Lower lobe of right lung (tissue), 2 donors: ENCODE results near the gene NDNF. TPM values are rescaled to one million over a fixed set of nuclear protein-coding genes. Genes with fewer than 3 reads are reported as not detected.

Experiments
- ATAC-seq, 2 donors: fragments of 200-7000 bp; cut with Tn5 transposase; one replicate each; pipeline ENCODE4 v1.9.1; 2020 to 2022; ENCODE audit warnings: mild to moderate bottlenecking in 2 of 2, moderate library complexity in 2 of 2
- DNase-seq: peaks from one replicate; pipeline ENCODE4 v3.0.0-alpha.2; 2020
- H3K27ac ChIP-seq: fragments of 200-600 bp; one replicate; pipeline ENCODE4 v1.8.0; 2022
- H3K27me3 ChIP-seq: fragments of 200-600 bp; one replicate; pipeline ENCODE4 v1.8.0; 2022; ENCODE audit warnings: low read depth
- H3K36me3 ChIP-seq: fragments of 200-600 bp; one replicate; pipeline ENCODE4 v1.8.0; 2022; ENCODE audit warnings: mild to moderate bottlenecking
- H3K4me1 ChIP-seq: fragments of 200-600 bp; one replicate; pipeline ENCODE4 v1.8.0; 2022
- H3K4me3 ChIP-seq: fragments of 200-600 bp; one replicate; pipeline ENCODE4 v1.8.0; 2022; ENCODE audit warnings: mild to moderate bottlenecking
- H3K9me3 ChIP-seq: fragments of 200-600 bp; one replicate; pipeline ENCODE4 v1.8.0; 2022
- intact Hi-C: fragments of 100-400 bp; cut with DNase I; formaldehyde crosslinking; loops from one replicate; pipeline ENCODE4 v1.11.0; 2022
- total RNA-seq: library from RNA; stranded (reverse); fragmentation: NEBNext Ultra II Directional; extraction: Animal tissue kit (Norgen Biotek cat#: 25700); gene quantifications from one replicate; pipeline ENCODE4 v1.2.1, GENCODE V29; 2021
- TF ChIP-seq, protein P1 (sequence below): fragments of 200-600 bp; IDR thresholded peaks from one replicate; pipeline ENCODE4 v1.8.0; 2022; ENCODE audit warnings: antibody characterized with exemption, mild to moderate bottlenecking
- donor health status: DM: no; HTN: yes; CAD: no; lungs with severe emphysema.

The NDNF gene
- total RNA-seq, 1 donor from 2014 or later, result 108 TPM

DNA sequence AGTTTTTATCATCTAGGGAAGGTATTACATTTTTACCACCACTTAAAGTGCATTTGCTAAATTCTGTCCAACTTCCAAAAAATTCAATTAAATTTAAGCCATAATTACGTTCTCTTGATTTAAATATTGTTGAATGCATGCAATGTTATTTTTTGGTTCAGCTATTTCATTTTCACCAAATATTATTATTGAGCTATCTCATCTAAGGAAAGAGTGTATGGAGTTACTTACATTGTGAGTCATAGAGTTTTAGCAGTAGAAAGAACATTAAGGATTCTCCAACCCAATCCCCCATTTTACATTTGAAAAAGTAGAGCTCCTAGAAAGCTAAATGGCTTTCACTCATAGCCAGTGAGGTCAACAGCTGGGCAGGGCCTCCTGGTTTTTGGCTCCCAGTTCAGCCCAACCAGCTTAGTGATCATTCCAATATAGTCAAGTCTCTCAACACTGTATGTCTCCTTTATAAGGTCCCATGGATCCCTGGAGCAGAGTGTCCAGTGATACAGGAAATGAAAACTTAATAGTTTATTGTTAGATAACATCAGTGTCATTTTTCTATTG, 60.5 kb downstream of the NDNF start:
- Histone ChIP-seq H3K27ac (no peak overlapping the region), H3K36me3 (no peaks in the 10 kb centered on the region), H3K4me1 (no peaks in the 10 kb centered on the region), H3K27me3 (no peaks in the 10 kb centered on the region), H3K4me3 (no peak overlapping the region), H3K9me3 (no peaks in the 10 kb centered on the region)
- DNase-seq (no peak), ATAC-seq (no peak)
- TF ChIP-seq, protein P1, sequence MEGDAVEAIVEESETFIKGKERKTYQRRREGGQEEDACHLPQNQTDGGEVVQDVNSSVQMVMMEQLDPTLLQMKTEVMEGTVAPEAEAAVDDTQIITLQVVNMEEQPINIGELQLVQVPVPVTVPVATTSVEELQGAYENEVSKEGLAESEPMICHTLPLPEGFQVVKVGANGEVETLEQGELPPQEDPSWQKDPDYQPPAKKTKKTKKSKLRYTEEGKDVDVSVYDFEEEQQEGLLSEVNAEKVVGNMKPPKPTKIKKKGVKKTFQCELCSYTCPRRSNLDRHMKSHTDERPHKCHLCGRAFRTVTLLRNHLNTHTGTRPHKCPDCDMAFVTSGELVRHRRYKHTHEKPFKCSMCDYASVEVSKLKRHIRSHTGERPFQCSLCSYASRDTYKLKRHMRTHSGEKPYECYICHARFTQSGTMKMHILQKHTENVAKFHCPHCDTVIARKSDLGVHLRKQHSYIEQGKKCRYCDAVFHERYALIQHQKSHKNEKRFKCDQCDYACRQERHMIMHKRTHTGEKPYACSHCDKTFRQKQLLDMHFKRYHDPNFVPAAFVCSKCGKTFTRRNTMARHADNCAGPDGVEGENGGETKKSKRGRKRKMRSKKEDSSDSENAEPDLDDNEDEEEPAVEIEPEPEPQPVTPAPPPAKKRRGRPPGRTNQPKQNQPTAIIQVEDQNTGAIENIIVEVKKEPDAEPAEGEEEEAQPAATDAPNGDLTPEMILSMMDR, result no peak
- intact Hi-C loops, result no loop called here

- no peaks in the 10 kb centered on the region for H3K4me1 ChIP-seq
- TF ChIP-seq, protein P1, result no peak
- H3K27me3 ChIP-seq, result no peaks in the 10 kb centered on the region
- no peaks in the 10 kb centered on the region for H3K36me3 ChIP-seq
- H3K27ac ChIP-seq, result no peak overlapping the region
- intact Hi-C loops, result no loop called here
- H3K4me3 ChIP-seq, result no peak overlapping the region
- ATAC-seq (no peak), DNase-seq (no peak)
- no peaks in the 10 kb centered on the region for H3K9me3 ChIP-seq
Observed at GRCh38 chr4:121011138-121011537, 61.2 kb downstream of the NDNF start.

GRCh38 chr4:121009578-121010478, 62.5 kb downstream of the NDNF start:
- Histone ChIP-seq H3K27me3 (no peaks in the 10 kb centered on the region), H3K4me1 (no peaks in the 10 kb centered on the region), H3K4me3 (no peak overlapping the region), H3K36me3 (no peaks in the 10 kb centered on the region), H3K27ac (no peak overlapping the region), H3K9me3 (no peaks in the 10 kb centered on the region)
- no peak for ATAC-seq
- no peak for DNase-seq
- TF ChIP-seq, protein P1, result no peak
- intact Hi-C loops, result no loop called here

DNA sequence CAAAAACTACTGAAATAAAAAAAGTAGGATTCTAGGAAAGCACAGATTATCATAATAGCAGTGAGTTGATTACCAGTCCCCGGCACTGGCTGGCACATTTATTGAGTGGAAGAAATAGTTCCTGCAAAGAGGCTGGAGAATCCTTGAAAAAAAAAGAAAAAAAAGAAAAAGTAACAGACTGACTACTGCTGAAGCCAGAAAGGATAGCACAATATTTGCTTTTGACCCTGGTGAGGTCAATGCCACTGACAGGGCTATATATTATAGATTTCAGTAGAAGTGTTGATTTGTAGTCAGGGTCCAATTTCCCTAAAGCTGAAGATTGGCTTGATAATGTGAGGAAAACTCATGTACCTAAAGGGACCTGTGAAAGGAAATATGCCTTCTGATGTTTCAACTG, 64.7 kb downstream of the NDNF start:
- DNase-seq, result no peak
- H3K27ac ChIP-seq, result no peak overlapping the region
- H3K4me1 ChIP-seq, result no peaks in the 10 kb centered on the region
- ATAC-seq, result no peak
- intact Hi-C loops, result no loop called here
- no peaks in the 10 kb centered on the region for H3K36me3 ChIP-seq
- no peaks in the 10 kb centered on the region for H3K9me3 ChIP-seq
- no peak overlapping the region for H3K4me3 ChIP-seq
- TF ChIP-seq, protein P1, result no peak
- H3K27me3 ChIP-seq, result no peaks in the 10 kb centered on the region

DNA sequence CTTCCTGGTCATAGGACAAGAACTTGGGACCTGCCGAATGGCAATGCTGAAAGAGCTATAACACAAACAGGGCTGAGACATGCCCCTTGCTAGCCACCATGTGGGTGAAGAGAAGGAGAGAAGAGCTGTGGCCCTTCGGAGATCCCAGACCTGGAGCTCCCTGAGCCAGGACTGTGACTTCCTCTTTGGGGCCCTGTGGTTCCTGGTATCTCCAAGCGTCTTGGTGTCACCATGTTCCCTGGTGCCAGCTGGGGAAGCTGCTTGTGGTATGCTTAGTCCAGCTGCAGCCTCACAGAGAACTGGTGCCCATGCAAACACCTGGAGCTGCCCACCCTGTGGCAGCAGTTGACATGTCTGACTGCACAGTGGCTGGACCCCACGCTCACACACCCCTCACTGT, 68.5 kb downstream of the NDNF start:
- no peak for DNase-seq
- no peak overlapping the region for H3K27ac ChIP-seq
- no peaks in the 10 kb centered on the region for H3K9me3 ChIP-seq
- H3K36me3 ChIP-seq, result no peaks in the 10 kb centered on the region
- ATAC-seq, result no peak
- intact Hi-C loops, result no loop called here
- no peaks in the 10 kb centered on the region for H3K27me3 ChIP-seq
- H3K4me3 ChIP-seq, result no peak overlapping the region
- H3K4me1 ChIP-seq, result no peaks in the 10 kb centered on the region
- TF ChIP-seq, protein P1, result no peak
